HepG2 (cell line): ENCODE results near the gene EPN2. TPM values are rescaled to one million over a fixed set of nuclear protein-coding genes. Genes with fewer than 3 reads are reported as not detected.

Experiments used
- DRAP1 ChIP-seq: IDR thresholded peaks from 2 replicates; pipeline ENCODE4 v1.6.1; 2016; ENCODE audit warnings: missing genetic modification reagents, missing compliant biosample characterization
- HINFP ChIP-seq: sonication (generic); formaldehyde crosslinking; IDR thresholded peaks from 2 replicates; pipeline ENCODE4 v1.4.0; 2020; ENCODE audit warnings: low read depth, mild to moderate bottlenecking, missing genetic modification reagents
- MED1 ChIP-seq: sonication (generic); formaldehyde crosslinking; IDR thresholded peaks from 2 replicates; pipeline ENCODE4 v1.4.0; 2020; ENCODE audit warnings: missing genetic modification reagents
- PHF21A ChIP-seq: sonication (generic); formaldehyde crosslinking; IDR thresholded peaks from 2 replicates; pipeline ENCODE4 v1.5.0; 2020; ENCODE audit warnings: mild to moderate bottlenecking, missing genetic modification reagents
- SOX13 ChIP-seq, 3 experiments: fragments of 450-650 bp in 1 of 3; sonication (generic) in 1 of 3; formaldehyde crosslinking in 1 of 3; IDR thresholded peaks in 2 of 3; conservative IDR thresholded peaks in 1 of 3; 2 replicates each; pipeline versions ENCODE4 v1.5.0 to v1.6.1; 2016 to 2020; ENCODE audit warnings: antibody characterized with exemption in 1 of 3, mild to moderate bottlenecking in 1 of 3, missing compliant biosample characterization in 1 of 3, missing genetic modification reagents in 1 of 3, moderate library complexity in 1 of 3
- THAP9 ChIP-seq: sonication (generic); formaldehyde crosslinking; IDR thresholded peaks from 2 replicates; pipeline ENCODE4; 2020; ENCODE audit warnings: missing genetic modification reagents, mild to moderate bottlenecking, borderline replicate concordance
- ZFP36L2 ChIP-seq: sonication (generic); formaldehyde crosslinking; IDR thresholded peaks from 2 replicates; pipeline ENCODE4 v1.4.0; 2020; ENCODE audit warnings: missing genetic modification reagents
- ZNF142 ChIP-seq: sonication (generic); formaldehyde crosslinking; IDR thresholded peaks from 2 replicates; pipeline ENCODE4 v1.4.0; 2020; ENCODE audit warnings: missing genetic modification reagents
- ZNF281 ChIP-seq: sonication (generic); formaldehyde crosslinking; IDR thresholded peaks from 2 replicates; pipeline ENCODE4 v1.4.0; 2020; ENCODE audit warnings: missing genetic modification reagents, borderline replicate concordance
- ZNF790 ChIP-seq: sonication (generic); formaldehyde crosslinking; IDR thresholded peaks from 2 replicates; pipeline ENCODE4 v1.8.0; 2022; ENCODE audit warnings: missing genetic modification reagents, mild to moderate bottlenecking, borderline replicate concordance
- ZSCAN31 ChIP-seq: sonication (generic); formaldehyde crosslinking; IDR thresholded peaks from 2 replicates; pipeline ENCODE4 v1.5.0; 2020; ENCODE audit warnings: low read depth, mild to moderate bottlenecking, missing genetic modification reagents
- polyA plus RNA-seq, 8 experiments: library from polyadenylated mRNA; depleted of rRNA in 3 of 8; stranded (reverse) in 7 of 8; unstranded in 1 of 8; fragments of >200 nt; fragmentation: Illumina TruSeq in 4 of 8; extraction: Trizol in 4 of 8; gene quantifications; 2 replicates each; pipeline versions ENCODE4 v1.2.1 to v1.2.3, GENCODE V29; 2011 to 2016; ENCODE audit warnings: low read depth in 4 of 8, missing spikeins in 1 of 8, mixed read lengths in 1 of 8; ENCODE audit not compliant: insufficient read depth in 1 of 8
- total RNA-seq, 5 experiments: library from RNA; depleted of rRNA; stranded (reverse); fragments of >200 nt; fragmentation: Illumina TruSeq; extraction: Trizol; gene quantifications; 2 replicates each; pipeline ENCODE4 v1.2.3, GENCODE V29; 2016; ENCODE audit warnings: low read depth in 1 of 5

EPN2 gene
- total and polyA plus RNA-seq, 2 of the 13 experiments (the other 11 are each of a cell fraction or from before 2014, with no cell fraction given) = 7.8 to 19.2 TPM

DNA sequence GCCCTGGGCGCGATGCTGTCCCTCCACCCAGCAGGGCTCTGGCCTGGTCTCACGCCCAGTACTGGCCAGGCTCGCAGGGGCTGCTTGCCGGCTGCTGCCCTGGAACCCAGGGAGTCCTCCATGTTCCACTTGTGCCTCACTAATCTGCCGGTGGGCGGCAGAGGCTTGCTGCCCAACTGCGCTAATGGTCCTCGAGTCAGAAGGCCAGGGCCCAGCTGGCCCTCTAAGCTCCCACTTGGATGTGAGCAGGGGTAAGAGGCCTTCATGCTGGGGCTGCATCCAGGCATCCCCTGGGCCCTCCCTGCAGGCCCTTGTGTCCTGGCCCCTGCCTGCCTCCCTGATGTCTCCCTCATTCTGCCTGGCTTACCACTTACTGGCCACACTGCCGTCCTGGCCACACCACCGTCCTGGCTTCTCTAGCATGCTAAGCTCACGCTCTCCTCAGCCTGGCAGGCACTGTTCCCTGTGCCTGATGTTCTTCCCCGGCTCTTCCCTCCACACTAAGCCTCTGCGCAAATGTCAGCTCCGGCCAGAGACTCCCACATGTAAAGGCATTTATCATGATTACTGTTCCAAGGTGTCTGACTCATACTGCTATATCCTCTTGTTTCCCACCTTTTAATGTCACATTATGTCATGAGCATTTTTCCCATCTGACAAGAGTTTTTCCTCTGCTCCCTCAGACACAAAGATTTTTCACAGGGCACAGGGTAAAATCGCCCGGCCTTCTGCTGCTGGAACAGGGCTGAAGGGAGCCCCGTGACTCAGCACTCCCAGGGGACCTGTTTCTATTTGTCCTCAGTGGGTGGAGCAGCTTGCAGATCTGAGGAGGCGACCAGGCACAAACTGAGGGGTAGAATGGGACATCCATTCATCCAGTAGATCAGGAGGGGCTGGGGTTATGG, 109.4 kb downstream of the EPN2 start (continued):
- TF ChIP-seq DRAP1 (CRISPR knock-in tag) (no peak), THAP9 (CRISPR knock-in tag) (no peak), ZFP36L2 (CRISPR knock-in tag) (no peak), PHF21A (peak; percentile 29; the same call in 1 of the 2 replicates), MED1 (CRISPR knock-in tag) (peak; percentile 31; the same call in 1 of the 2 replicates), SOX13 (IDR thresholded peaks at IDR 0.05) (no peak), SOX13 (CRISPR knock-in tag; conservative IDR thresholded peaks at IDR 0.05 in 1 of 2, IDR thresholded peaks at IDR 0.05 in 1 of 2) (0 out of 4 replicates have a peak, but pooled peaks of 1 of the 2 experiments have one; percentile 6), ZSCAN31 (CRISPR knock-in tag) (no peak), ZNF281 (CRISPR knock-in tag) (no peak), ZNF142 (CRISPR knock-in tag) (0 out of 2 replicates have a peak, but pooled peaks have one; percentile 49), HINFP (CRISPR knock-in tag) (no peak), ZNF790 (CRISPR knock-in tag) (no peak)
